ENCODE measurements around the gene DOCK9. TPM values are rescaled to one million over a fixed set of nuclear protein-coding genes. Genes with fewer than 3 reads are reported as not detected.

Gene DOCK9
- total and polyA plus RNA-seq, 8 donors: 7.5 to 26.3 (median 16.3) TPM

DNA sequence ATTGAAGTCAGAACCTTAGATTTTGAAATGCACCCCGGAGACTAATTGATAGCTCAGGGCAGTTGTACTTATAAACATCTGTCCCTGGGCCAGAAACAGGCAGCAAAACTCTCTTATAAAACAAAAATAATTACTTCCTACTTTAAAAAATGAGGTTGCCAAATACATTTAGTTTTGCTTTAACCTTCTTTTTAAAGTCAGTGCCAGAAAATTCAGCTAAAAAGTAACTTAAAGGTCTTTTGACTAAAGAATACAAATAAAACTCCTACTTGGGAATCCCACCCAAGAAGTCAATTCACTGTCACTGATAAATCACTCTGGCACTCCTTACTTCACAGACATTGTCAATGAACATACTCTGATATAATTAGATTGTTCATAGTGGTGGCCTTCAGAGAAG, 60.7 kb downstream of the DOCK9 start:
- no peak for DNase-seq

DNA sequence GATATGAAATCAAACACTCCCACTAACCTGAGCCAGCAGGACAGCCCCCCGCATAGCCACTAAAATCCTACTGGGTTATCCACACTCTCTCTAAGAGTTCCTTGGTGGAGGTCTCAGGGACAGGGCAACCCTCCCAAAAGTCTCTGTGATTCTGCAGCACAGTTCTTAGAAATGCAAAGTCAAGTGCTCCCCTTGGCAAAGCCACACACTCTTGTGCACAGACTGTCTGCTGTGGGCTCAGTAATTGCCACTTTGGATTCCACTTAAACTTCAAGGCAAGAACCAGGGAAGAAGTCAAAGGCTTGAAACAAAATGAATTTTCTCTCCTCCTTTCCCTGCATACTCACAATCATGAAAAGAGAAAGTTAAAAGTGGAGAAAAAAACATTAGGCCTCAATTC, 61.5 kb downstream of the DOCK9 start:
- no peaks in the 10 kb centered on the region for H3K36me3 ChIP-seq
- no peak for DNase-seq
- H3K4me1 ChIP-seq: peaks cover 0 to 8% (median 6%) of the 10 kb centered on the region in 3 donors
- ATAC-seq: no peak
- TF ChIP-seq, protein P1, sequence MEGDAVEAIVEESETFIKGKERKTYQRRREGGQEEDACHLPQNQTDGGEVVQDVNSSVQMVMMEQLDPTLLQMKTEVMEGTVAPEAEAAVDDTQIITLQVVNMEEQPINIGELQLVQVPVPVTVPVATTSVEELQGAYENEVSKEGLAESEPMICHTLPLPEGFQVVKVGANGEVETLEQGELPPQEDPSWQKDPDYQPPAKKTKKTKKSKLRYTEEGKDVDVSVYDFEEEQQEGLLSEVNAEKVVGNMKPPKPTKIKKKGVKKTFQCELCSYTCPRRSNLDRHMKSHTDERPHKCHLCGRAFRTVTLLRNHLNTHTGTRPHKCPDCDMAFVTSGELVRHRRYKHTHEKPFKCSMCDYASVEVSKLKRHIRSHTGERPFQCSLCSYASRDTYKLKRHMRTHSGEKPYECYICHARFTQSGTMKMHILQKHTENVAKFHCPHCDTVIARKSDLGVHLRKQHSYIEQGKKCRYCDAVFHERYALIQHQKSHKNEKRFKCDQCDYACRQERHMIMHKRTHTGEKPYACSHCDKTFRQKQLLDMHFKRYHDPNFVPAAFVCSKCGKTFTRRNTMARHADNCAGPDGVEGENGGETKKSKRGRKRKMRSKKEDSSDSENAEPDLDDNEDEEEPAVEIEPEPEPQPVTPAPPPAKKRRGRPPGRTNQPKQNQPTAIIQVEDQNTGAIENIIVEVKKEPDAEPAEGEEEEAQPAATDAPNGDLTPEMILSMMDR (IDR thresholded peaks at IDR 0.05): no peak
- 95 to 100% methylated on average over 1 of the region's 1 CpG for WGBS, 2 donors
- H3K27ac ChIP-seq: no peak overlapping the region
- intact Hi-C loops (cut with DNase I): no loop called here
- no peaks in the 10 kb centered on the region for H3K9me3 ChIP-seq
- FAIRE-seq: no peak
- H3K4me3 ChIP-seq: no peak overlapping the region
- no peaks in the 10 kb centered on the region for H3K27me3 ChIP-seq

More for the DNA sequence above, 60.7 kb downstream of the DOCK9 start:
- TF ChIP-seq, protein P1 (IDR thresholded peaks at IDR 0.05): no peak
- H3K4me3 ChIP-seq: no peak overlapping the region
- 54 to 71% methylated on average over 1 of the region's 1 CpG for WGBS, 2 donors
- FAIRE-seq (no peak), ATAC-seq (no peak)
- H3K9me3 ChIP-seq: no peaks in the 10 kb centered on the region
- intact Hi-C loops (cut with DNase I): no loop called here
- H3K4me1 ChIP-seq: peaks cover 0 to 8% (median 6%) of the 10 kb centered on the region in 3 donors
- H3K36me3 ChIP-seq: no peaks in the 10 kb centered on the region
- H3K27ac ChIP-seq: no peak overlapping the region
- no peaks in the 10 kb centered on the region for H3K27me3 ChIP-seq

DNA sequence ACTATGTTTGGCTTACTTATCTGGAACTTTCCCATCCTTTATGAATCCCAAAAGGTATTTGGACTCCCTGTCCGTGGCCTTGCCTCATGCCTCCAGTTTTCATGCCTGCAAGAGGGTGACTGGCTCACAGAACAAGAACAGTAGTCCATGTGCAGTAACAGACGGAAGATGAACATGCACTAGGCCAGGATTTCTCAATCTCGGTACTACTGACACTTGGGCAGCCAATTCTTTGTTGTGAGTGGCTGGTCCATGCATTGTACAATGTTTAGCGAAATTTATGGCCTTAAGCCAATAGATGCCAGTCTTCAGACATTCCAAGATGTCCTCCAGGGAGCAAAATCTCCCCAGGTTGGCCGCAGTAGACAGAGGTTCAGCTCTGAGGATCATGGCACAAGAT, 61.9 kb downstream of the DOCK9 start:
- H3K4me1 ChIP-seq: peaks cover 0 to 8% (median 6%) of the 10 kb centered on the region in 3 donors
- H3K27me3 ChIP-seq: no peaks in the 10 kb centered on the region
- intact Hi-C loops (cut with DNase I): no loop called here
- TF ChIP-seq, protein P1 (IDR thresholded peaks at IDR 0.05): no peak
- H3K27ac ChIP-seq: no peak overlapping the region
- H3K9me3 ChIP-seq: no peaks in the 10 kb centered on the region
- ATAC-seq: no peak
- no peak for FAIRE-seq
- no peaks in the 10 kb centered on the region for H3K36me3 ChIP-seq
- no peak overlapping the region for H3K4me3 ChIP-seq
- no peak for DNase-seq
- 89% methylated on average over 5 of the region's 5 CpGs for WGBS, 2 donors

- peaks cover 0 to 8% (median 6%) of the 10 kb centered on the region in 3 donors for H3K4me1 ChIP-seq
- no peak for ATAC-seq
- H3K4me3 ChIP-seq: no peak overlapping the region
- no peak for DNase-seq
- no peaks in the 10 kb centered on the region for H3K36me3 ChIP-seq
- H3K27ac ChIP-seq: no peak overlapping the region
- intact Hi-C loops (cut with DNase I): no loop called here
- no peaks in the 10 kb centered on the region for H3K9me3 ChIP-seq
- no peaks in the 10 kb centered on the region for H3K27me3 ChIP-seq
- 88 to 96% methylated on average over 1 of the region's 1 CpG for whole genome bisulfite sequencing, 2 donors
- TF ChIP-seq, protein P1 (IDR thresholded peaks at IDR 0.05): no peak
- no peak for FAIRE-seq
Observed at GRCh38 chr13:98915563-98915962, 62.3 kb downstream of the DOCK9 start.

GRCh38 chr13:98913741-98914140, 64.1 kb downstream of the DOCK9 start:
- H3K36me3 ChIP-seq: no peaks in the 10 kb centered on the region
- intact Hi-C loops (cut with DNase I): no loop called here
- no peak overlapping the region for H3K4me3 ChIP-seq
- FAIRE-seq (no peak), DNase-seq (no peak), ATAC-seq (no peak)
- no peak overlapping the region for H3K27ac ChIP-seq
- TF ChIP-seq, protein P1 (IDR thresholded peaks at IDR 0.05): no peak
- 79 to 89% methylated on average over 5 of the region's 5 CpGs for WGBS, 2 donors
- peaks cover 0 to 8% (median 6%) of the 10 kb centered on the region in 3 donors for H3K4me1 ChIP-seq
- no peaks in the 10 kb centered on the region for H3K9me3 ChIP-seq
- no peaks in the 10 kb centered on the region for H3K27me3 ChIP-seq

Data from pancreas (tissue), 10 donors.